Fibroblast of upper back skin (primary cell): Measurements from ENCODE around the gene PRR20G.

ENCODE experiments used
- DNase-seq: peaks from one replicate; pipeline ENCODE4 v3.0.0-alpha.2; 2013

The PRR20G gene

GRCh38 chr3:127262533-127262932 lies 25.3 kb downstream of the PRR20G start:
- DNase-seq, result no peak

GRCh38 chr3:127261925-127262324 lies 25.9 kb downstream of the PRR20G start:
- DNase-seq, result no peak

- DNase-seq, result no peak
Measured at GRCh38 chr3:127260826-127261555, 26.9 kb downstream of the PRR20G start.

- no peak for DNase-seq
Measured at GRCh38 chr3:127260416-127260815, 27.4 kb downstream of the PRR20G start.

GRCh38 chr3:127259882-127260281 lies 28.0 kb downstream of the PRR20G start:
- no peak for DNase-seq

- DNase-seq, result no peak
Measured at GRCh38 chr3:127258733-127259132, 29.1 kb downstream of the PRR20G start.

- no peak for DNase-seq
Measured at GRCh38 chr3:127257351-127257750, 30.5 kb downstream of the PRR20G start.

- DNase-seq, result no peak
Measured at GRCh38 chr3:127256733-127257271, 31.0 kb downstream of the PRR20G start.

- no peak for DNase-seq
Measured at GRCh38 chr3:127256138-127256537, 31.7 kb downstream of the PRR20G start.

- DNase-seq, result no peak
Measured at GRCh38 chr3:127255516-127255915, 32.3 kb downstream of the PRR20G start.

- DNase-seq, result no peak
Measured at GRCh38 chr3:127254730-127255129, 33.1 kb downstream of the PRR20G start.

GRCh38 chr3:127254033-127254644 lies 33.7 kb downstream of the PRR20G start:
- no peak for DNase-seq

GRCh38 chr3:127253491-127253890 lies 34.4 kb downstream of the PRR20G start:
- no peak for DNase-seq

GRCh38 chr3:127252446-127252845 lies 35.4 kb downstream of the PRR20G start:
- no peak for DNase-seq

- no peak for DNase-seq
Measured at GRCh38 chr3:127250032-127250431, 37.8 kb downstream of the PRR20G start.

GRCh38 chr3:127247292-127247691 lies 40.6 kb downstream of the PRR20G start:
- no peak for DNase-seq

GRCh38 chr3:127238602-127239001 lies 49.2 kb downstream of the PRR20G start:
- no peak for DNase-seq

GRCh38 chr3:127237835-127238234 lies 50.0 kb downstream of the PRR20G start:
- no peak for DNase-seq

- DNase-seq, result no peak
Measured at GRCh38 chr3:127235706-127236105, 52.1 kb downstream of the PRR20G start.

- DNase-seq, result no peak
Measured at GRCh38 chr3:127234778-127235177, 53.1 kb downstream of the PRR20G start.
